MCF 10A (cell line): ENCODE data around the gene C2CD3. TPM values are rescaled to one million over a fixed set of nuclear protein-coding genes. Genes with fewer than 3 reads are reported as not detected.

Experiments
- BruUV-seq: library from RNA; stranded (reverse); fragments of 400-500 nt; replicated peaks from 2 replicates; lab custom pipeline; 2021; lab: Mats Ljungman, UMichigan
- CTCF ChIA-PET: fragments of 300-600 bp; sonication (Branson Sonifier 250); formaldehyde crosslinking; extraction: SDS; loops from one replicate; lab custom pipeline; 2021; ENCODE audit warnings: antibody characterized with exemption, inconsistent platforms; lab: Yijun Ruan, JAX
- POLR2A ChIA-PET: fragments of 300-600, 350-650 bp; sonication (Branson Sonifier 250); formaldehyde crosslinking; extraction: SDS; loops from one replicate; lab custom pipeline; 2020; ENCODE audit warnings: antibody characterized with exemption, inconsistent platforms; lab: Yijun Ruan, JAX
- DNase-seq: peaks from one replicate; pipeline ENCODE4 v3.0.0-alpha.2; 2018; ENCODE audit not compliant: unreplicated experiment
- H3K27ac Mint-ChIP-seq: one replicate; pipeline ENCODE4 v1.8.0; 2022; ENCODE audit warnings: mild to moderate bottlenecking, low read depth, mixed read lengths; ENCODE audit not compliant: unreplicated experiment
- H3K27me3 Mint-ChIP-seq: one replicate; pipeline ENCODE4 v1.8.0; 2022; ENCODE audit warnings: mixed read lengths; ENCODE audit not compliant: insufficient read depth, unreplicated experiment
- H3K36me3 Mint-ChIP-seq: one replicate; pipeline ENCODE4 v1.8.0; 2022; ENCODE audit warnings: mild to moderate bottlenecking, moderate library complexity, mixed read lengths; ENCODE audit not compliant: insufficient read depth, unreplicated experiment
- H3K4me1 Mint-ChIP-seq: one replicate; pipeline ENCODE4 v1.8.0; 2022; ENCODE audit warnings: mixed read lengths; ENCODE audit not compliant: insufficient read depth, unreplicated experiment
- H3K4me3 Mint-ChIP-seq: one replicate; pipeline ENCODE4 v1.8.0; 2022; ENCODE audit warnings: mild to moderate bottlenecking, moderate library complexity, mixed read lengths; ENCODE audit not compliant: unreplicated experiment
- H3K9me3 Mint-ChIP-seq: one replicate; pipeline ENCODE4 v1.8.0; 2022; ENCODE audit warnings: mixed read lengths; ENCODE audit not compliant: unreplicated experiment
- intact Hi-C: fragments of 100-400 bp; cut with micrococcal nuclease; formaldehyde crosslinking; loops from 2 replicates; pipeline ENCODE4 v1.14.1; 2022
- total RNA-seq: library from RNA; stranded (reverse); gene quantifications from 2 replicates; pipeline ENCODE4 v1.2.3, GENCODE V29; 2022
- TF ChIP-seq, protein P1 (sequence below): fragments of 200-600 bp; IDR thresholded peaks from one replicate; pipeline ENCODE4 v1.8.0; 2022; ENCODE audit warnings: antibody characterized with exemption, mild to moderate bottlenecking; ENCODE audit not compliant: unreplicated experiment

C2CD3 gene
- total RNA-seq, 1 experiment from 2014 or later: 18.7 TPM

DNA sequence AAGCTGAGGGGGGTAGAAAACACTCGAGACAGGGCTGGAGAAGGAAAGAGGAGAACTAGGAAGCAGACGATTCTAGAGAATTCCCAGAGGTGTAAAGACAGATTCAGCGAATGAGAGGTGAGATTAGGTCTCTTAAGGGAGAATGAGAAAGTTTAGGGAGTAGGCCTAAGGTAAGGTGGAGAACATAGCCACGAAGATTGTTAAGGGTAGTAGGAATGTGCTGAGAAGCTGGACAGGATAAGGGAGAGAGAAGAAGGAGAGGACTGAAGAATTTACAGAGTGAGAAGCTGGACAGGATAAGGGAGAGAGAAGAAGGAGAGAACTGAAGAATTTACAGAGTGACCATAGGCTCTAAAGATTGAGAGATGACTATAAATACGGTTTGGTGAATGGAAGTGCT lies 1.2 kb upstream of the C2CD3 start:
- TF ChIP-seq, protein P1, sequence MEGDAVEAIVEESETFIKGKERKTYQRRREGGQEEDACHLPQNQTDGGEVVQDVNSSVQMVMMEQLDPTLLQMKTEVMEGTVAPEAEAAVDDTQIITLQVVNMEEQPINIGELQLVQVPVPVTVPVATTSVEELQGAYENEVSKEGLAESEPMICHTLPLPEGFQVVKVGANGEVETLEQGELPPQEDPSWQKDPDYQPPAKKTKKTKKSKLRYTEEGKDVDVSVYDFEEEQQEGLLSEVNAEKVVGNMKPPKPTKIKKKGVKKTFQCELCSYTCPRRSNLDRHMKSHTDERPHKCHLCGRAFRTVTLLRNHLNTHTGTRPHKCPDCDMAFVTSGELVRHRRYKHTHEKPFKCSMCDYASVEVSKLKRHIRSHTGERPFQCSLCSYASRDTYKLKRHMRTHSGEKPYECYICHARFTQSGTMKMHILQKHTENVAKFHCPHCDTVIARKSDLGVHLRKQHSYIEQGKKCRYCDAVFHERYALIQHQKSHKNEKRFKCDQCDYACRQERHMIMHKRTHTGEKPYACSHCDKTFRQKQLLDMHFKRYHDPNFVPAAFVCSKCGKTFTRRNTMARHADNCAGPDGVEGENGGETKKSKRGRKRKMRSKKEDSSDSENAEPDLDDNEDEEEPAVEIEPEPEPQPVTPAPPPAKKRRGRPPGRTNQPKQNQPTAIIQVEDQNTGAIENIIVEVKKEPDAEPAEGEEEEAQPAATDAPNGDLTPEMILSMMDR: no peak
- intact Hi-C loops: loop anchor here (1.0 kb wide), 2 partner anchors 34 to 208 kb away; no protein-coding TSS in a partner anchor
- peak; percentile 13 for DNase-seq
- H3K27ac Mint-ChIP-seq: no peak overlapping the region
- no peaks in the 10 kb centered on the region for H3K36me3 Mint-ChIP-seq
- BruUV-seq: no TSS peak
- ChIA-PET CTCF (interaction anchor here (0.6 to 3.0 kb wide), 2 partner anchors 36 to 395 kb away, joined by 4 to 13 read pairs; no protein-coding TSS in a partner anchor), POLR2A (interaction anchor here (0.6 to 3.6 kb wide), 20 partner anchors 8 to 419 kb away, joined by 3 to 41 read pairs (median 4); partner anchors contain the start of gene RAB6A)
- no peaks in the 10 kb centered on the region for H3K9me3 Mint-ChIP-seq
- no peaks in the 10 kb centered on the region for H3K27me3 Mint-ChIP-seq
- peaks cover 6% of the 10 kb centered on the region for H3K4me1 Mint-ChIP-seq
- no peak overlapping the region for H3K4me3 Mint-ChIP-seq

DNA sequence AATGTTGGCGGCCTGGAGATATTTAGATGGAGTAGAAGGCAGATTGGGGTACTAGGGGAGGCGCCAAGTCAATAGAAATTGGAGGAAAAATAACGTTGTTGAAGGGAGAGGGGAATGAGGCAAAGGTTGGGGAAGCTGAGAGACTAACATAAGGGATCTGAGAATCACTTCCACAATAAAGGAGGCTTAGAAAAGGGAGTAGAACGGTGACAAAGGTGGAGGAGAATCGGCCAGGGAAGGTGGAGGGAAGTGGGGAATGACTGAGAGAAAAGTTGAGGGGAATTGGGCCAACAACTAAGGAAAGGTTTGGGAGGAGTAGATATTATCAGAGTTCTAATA lies 797 bp upstream of the C2CD3 start:
- Mint-ChIP-seq H3K9me3 (no peaks in the 10 kb centered on the region), H3K36me3 (peaks cover 3% of the 10 kb centered on the region), H3K4me1 (peaks cover 6% of the 10 kb centered on the region), H3K27ac (no peak overlapping the region), H3K4me3 (no peak overlapping the region), H3K27me3 (no peaks in the 10 kb centered on the region)
- BruUV-seq: no TSS peak
- intact Hi-C loops: loop anchor here (1.0 kb wide), 2 partner anchors 33 to 207 kb away; no protein-coding TSS in a partner anchor
- DNase-seq: peak; percentile 9
- ChIA-PET POLR2A (interaction anchor here (0.6 to 3.6 kb wide), 30 partner anchors 8 to 1393 kb away, joined by 3 to 41 read pairs (median 4); partner anchors contain the start of genes MRPL48 and RAB6A), CTCF (interaction anchor here (0.6 to 3.0 kb wide), 4 partner anchors 21 to 394 kb away, joined by 3 to 13 read pairs (median 4); no protein-coding TSS in a partner anchor)
- TF ChIP-seq, protein P1: no peak

DNA sequence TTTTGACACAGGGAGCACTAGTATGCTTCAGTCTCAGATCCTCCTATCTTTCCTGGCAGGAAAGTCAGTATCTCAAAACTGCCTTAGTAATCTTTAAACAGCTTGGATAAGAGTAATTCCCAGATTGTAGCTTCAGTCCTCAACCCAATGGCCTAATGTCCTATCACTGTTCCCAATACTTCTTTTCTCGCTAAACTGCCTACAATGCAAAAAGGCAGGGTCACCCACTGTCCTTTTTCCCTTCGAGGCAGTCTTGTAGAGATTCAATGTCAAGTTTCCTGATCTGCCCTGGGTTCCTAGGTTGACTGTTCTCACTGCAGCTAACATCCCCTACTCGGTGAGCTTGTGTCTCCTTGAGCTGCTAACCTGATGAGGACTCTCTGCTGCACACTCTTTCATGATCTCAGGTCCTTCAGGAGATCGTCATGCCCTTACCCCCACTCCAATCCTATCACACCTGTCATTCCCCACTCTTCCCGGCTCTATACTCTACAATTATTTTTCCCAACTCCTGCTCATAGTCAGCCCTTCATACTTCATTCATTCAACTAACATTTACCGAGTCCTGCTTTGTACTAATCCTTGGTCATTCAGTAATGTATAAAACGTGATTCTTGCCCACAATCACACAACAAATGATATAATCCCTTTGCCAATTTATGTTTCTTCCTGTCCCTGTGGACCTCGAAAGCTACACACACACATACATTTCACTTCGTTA lies 904 bp downstream of the C2CD3 start:
- POLR2A ChIA-PET: interaction anchor here (0.7 to 3.6 kb wide), 15 partner anchors 8 to 409 kb away, joined by 3 to 41 read pairs (median 9); partner anchors contain the start of genes LIPT2 and RAB6A
- Mint-ChIP-seq H3K27ac (no peak overlapping the region), H3K36me3 (peaks cover 12% of the 10 kb centered on the region), H3K4me3 (no peak overlapping the region), H3K27me3 (no peaks in the 10 kb centered on the region), H3K9me3 (no peaks in the 10 kb centered on the region), H3K4me1 (peaks cover 6% of the 10 kb centered on the region)
- CTCF ChIA-PET: interaction anchor here (0.7 to 3.0 kb wide), 5 partner anchors 9 to 84 kb away, joined by 3 to 13 read pairs (median 4); no protein-coding TSS in a partner anchor
- DNase-seq: no peak
- no TSS peak for BruUV-seq
- TF ChIP-seq, protein P1: no peak
- intact Hi-C loops: no loop called here

DNA sequence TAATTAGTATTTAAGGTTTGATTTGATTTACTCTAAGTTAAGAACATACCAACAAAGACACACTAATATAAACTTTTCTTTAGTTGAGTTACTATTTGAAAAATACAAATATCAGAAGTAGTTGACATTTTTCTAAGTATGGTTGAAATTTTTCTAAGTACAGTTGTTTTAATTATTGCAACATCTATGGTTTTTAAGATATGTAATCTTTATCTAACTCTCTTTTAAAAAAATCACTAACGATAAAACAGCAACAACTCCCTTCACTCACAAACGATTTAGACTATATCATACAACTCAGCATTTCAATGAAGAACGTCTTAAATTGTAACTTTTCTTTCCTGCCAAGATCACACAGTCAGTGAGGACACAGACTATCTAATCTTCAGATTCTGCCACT lies 2.0 kb downstream of the C2CD3 start:
- Mint-ChIP-seq H3K4me3 (no peak overlapping the region), H3K9me3 (no peaks in the 10 kb centered on the region), H3K27me3 (no peaks in the 10 kb centered on the region), H3K36me3 (peaks cover 21% of the 10 kb centered on the region), H3K27ac (no peak overlapping the region), H3K4me1 (no peaks in the 10 kb centered on the region)
- BruUV-seq: no TSS peak
- CTCF ChIA-PET: no interaction called here
- no peak for DNase-seq
- TF ChIP-seq, protein P1: no peak
- intact Hi-C loops: no loop called here
- POLR2A ChIA-PET: no interaction called here
